Keratinocyte (primary cell): Measurements from ENCODE around the gene TPGS2. TPM values are rescaled to one million over a fixed set of nuclear protein-coding genes. Genes with fewer than 3 reads are reported as not detected.

ENCODE experiments used
- DNase-seq: peaks from one replicate; pipeline ENCODE4 v3.0.0-alpha.2; 2011; ENCODE audit warnings: low read depth, missing footprints, low spot score
- FAIRE-seq: peaks from 2 replicates; lab custom pipeline; 2011; peaks lifted over from hg19 to GRCh38; lab: Jason Lieb, UNC
- H2AFZ ChIP-seq: 2 replicates; pipeline ENCODE4 v1.6.0; 2012; ENCODE audit warnings: low read length, control low read depth, inconsistent platforms; ENCODE audit not compliant: control insufficient read depth
- H3K27ac ChIP-seq: 2 replicates; pipeline ENCODE4 v1.5.1; 2011; ENCODE audit warnings: low read length; ENCODE audit not compliant: control insufficient read depth, insufficient read depth
- H3K27me3 ChIP-seq: 3 replicates; pipeline ENCODE4 v1.6.0; 2011; ENCODE audit warnings: low read length; ENCODE audit not compliant: control insufficient read depth, insufficient read depth; ENCODE audit errors: extremely low read depth
- H3K36me3 ChIP-seq, 2 experiments: 2 replicates in 1 of 2; 3 replicates in 1 of 2; pipeline ENCODE4 v1.5.1; 2011; ENCODE audit warnings: low read length in 2 of 2, mild to moderate bottlenecking in 1 of 2; ENCODE audit not compliant: control insufficient read depth in 2 of 2, insufficient read depth in 2 of 2; ENCODE audit errors: extremely low read depth in 1 of 2
- H3K4me1 ChIP-seq: 3 replicates; pipeline ENCODE4 v1.5.1; 2011; ENCODE audit warnings: low read length; ENCODE audit not compliant: control insufficient read depth, insufficient read depth; ENCODE audit errors: extremely low read depth
- H3K4me2 ChIP-seq: 3 replicates; pipeline ENCODE4 v1.6.0; 2011; ENCODE audit warnings: low read depth, low read length; ENCODE audit not compliant: control insufficient read depth, insufficient read depth; ENCODE audit errors: extremely low read depth
- H3K4me3 ChIP-seq, 3 experiments: fragments of 200-600 bp in 1 of 3; sonication (generic) in 1 of 3; 2 replicates in 2 of 3; 3 replicates in 1 of 3; pipeline ENCODE4 v1.5.1; 2011 to 2016; ENCODE audit warnings: low read length in 3 of 3, mild to moderate bottlenecking in 3 of 3, control low read depth in 2 of 3, inconsistent platforms in 1 of 3, low read depth in 1 of 3, mixed read lengths in 1 of 3, mixed run types in 1 of 3, moderate library complexity in 1 of 3; ENCODE audit not compliant: control insufficient read depth in 2 of 3, insufficient read depth in 2 of 3; ENCODE audit errors: extremely low read depth in 1 of 3
- H3K79me2 ChIP-seq: 2 replicates; pipeline ENCODE4 v1.6.0; 2012; ENCODE audit warnings: low read length; ENCODE audit not compliant: control insufficient read depth, insufficient read depth
- H3K9ac ChIP-seq: 3 replicates; pipeline ENCODE4 v1.6.0; 2011; ENCODE audit warnings: low read length; ENCODE audit not compliant: control insufficient read depth, insufficient read depth; ENCODE audit errors: extremely low read depth
- H3K9me1 ChIP-seq: 3 replicates; pipeline ENCODE4 v1.6.0; 2011; ENCODE audit warnings: low read length; ENCODE audit not compliant: control insufficient read depth, insufficient read depth; ENCODE audit errors: extremely low read depth
- H3K9me3 ChIP-seq: 2 replicates; pipeline ENCODE4 v1.5.1; 2012; ENCODE audit warnings: low read depth, low read length; ENCODE audit not compliant: control insufficient read depth
- H4K20me1 ChIP-seq: 3 replicates; pipeline ENCODE4 v1.6.0; 2011; ENCODE audit warnings: low read length; ENCODE audit not compliant: control insufficient read depth, insufficient read depth; ENCODE audit errors: extremely low read depth
- CTCF ChIP-seq, 3 experiments: IDR thresholded peaks in 1 of 3; conservative IDR thresholded peaks in 1 of 3; optimal IDR thresholded peaks in 1 of 3; 2 replicates in 2 of 3; 3 replicates in 1 of 3; pipeline versions ENCODE3 to v1.5.1; 2011; ENCODE audit warnings: low read length in 3 of 3, mild to moderate bottlenecking in 3 of 3, moderate library complexity in 2 of 3, control low read depth in 1 of 3, inconsistent platforms in 1 of 3; ENCODE audit not compliant: insufficient read depth in 2 of 3; ENCODE audit errors: extremely low read depth in 1 of 3
- EZH2 ChIP-seq: IDR thresholded peaks from one replicate; pipeline ENCODE4 v1.6.1; 2012; ENCODE audit warnings: inconsistent platforms, mild to moderate bottlenecking, low read length, moderate library complexity
- dilution Hi-C: fragments of 300-500 bp; cut with MboI; formaldehyde crosslinking; loops from one replicate; pipeline ENCODE4 v1.7.0; 2020; ENCODE audit warnings: low sequenced_read_pairs; ENCODE audit not compliant: extremely low pct_ligation_motif_present
- polyA plus RNA-seq, 5 experiments: library from polyadenylated mRNA; depleted of rRNA in 3 of 5; stranded (reverse) in 3 of 5; stranded (forward) in 1 of 5; unstranded in 1 of 5; fragments of >200 nt; gene quantifications; 1 replicate in 1 of 5; 2 replicates in 3 of 5; 3 replicates in 1 of 5; pipeline versions ENCODE4 v1.2.1 to v1.2.3, GENCODE V29; 2011 to 2012; ENCODE audit warnings: missing spikeins in 2 of 5, low read depth in 1 of 5, low replicate concordance in 1 of 5

The TPGS2 gene
- polyA plus RNA-seq, 1 donor (not counting 4 experiments of a cell fraction or from before 2014, with no cell fraction given) = 254 TPM

GRCh38 chr18:36761186-36761698 is 67.6 kb downstream of the TPGS2 start:
- H3K4me3 ChIP-seq = no peak overlapping the region
- dilution Hi-C loops = no loop called here
- H3K36me3 ChIP-seq = peaks cover 0 to 1% of the 10 kb centered on the region in 2 experiments
- H3K9ac ChIP-seq = no peak overlapping the region
- H3K27me3 ChIP-seq = no peaks in the 10 kb centered on the region
- H3K4me1 ChIP-seq = no peaks in the 10 kb centered on the region
- TF ChIP-seq EZH2 (no peak), CTCF (optimal IDR thresholded peaks at IDR 0.05 in 1 of 3, IDR thresholded peaks at IDR 0.05 in 1 of 3, conservative IDR thresholded peaks at IDR 0.05 in 1 of 3; ENCODE audit: extremely low read depth in 1 of 3, insufficient read depth in 2 of 3, low read length in 3 of 3) (no peak)
- H3K9me3 ChIP-seq = no peaks in the 10 kb centered on the region
- no peak overlapping the region for H2AFZ ChIP-seq
- no peaks in the 10 kb centered on the region for H3K79me2 ChIP-seq
- H4K20me1 ChIP-seq = no peaks in the 10 kb centered on the region
- DNase-seq = no peak
- H3K4me2 ChIP-seq = no peak overlapping the region
- FAIRE-seq = no peak
- H3K9me1 ChIP-seq = no peaks in the 10 kb centered on the region
- no peak overlapping the region for H3K27ac ChIP-seq

- Histone ChIP-seq H2AFZ (no peak overlapping the region), H3K9me3 (no peaks in the 10 kb centered on the region), H3K9ac (no peak overlapping the region), H3K79me2 (no peaks in the 10 kb centered on the region), H3K27me3 (no peaks in the 10 kb centered on the region), H3K9me1 (no peaks in the 10 kb centered on the region), H3K4me3 (no peak overlapping the region), H3K4me1 (no peaks in the 10 kb centered on the region), H4K20me1 (no peaks in the 10 kb centered on the region), H3K36me3 (peaks cover 0 to 1% of the 10 kb centered on the region in 2 experiments), H3K27ac (no peak overlapping the region), H3K4me2 (no peak overlapping the region)
- dilution Hi-C loops = no loop called here
- DNase-seq = no peak
- TF ChIP-seq EZH2 = no peak
- no peak for TF ChIP-seq CTCF (optimal IDR thresholded peaks at IDR 0.05 in 1 of 3, IDR thresholded peaks at IDR 0.05 in 1 of 3, conservative IDR thresholded peaks at IDR 0.05 in 1 of 3; ENCODE audit: extremely low read depth in 1 of 3, insufficient read depth in 2 of 3, low read length in 3 of 3)
- no peak for FAIRE-seq
Measured at GRCh38 chr18:36760598-36760997, 68.2 kb downstream of the TPGS2 start.
